GM23248 (cell line): ENCODE data around the gene WFDC1.

Source experiments
- EZH2 ChIP-seq: fragments of 200-600 bp; sonication (generic); IDR thresholded peaks from 2 replicates; pipeline ENCODE4 v1.6.1; 2018; ENCODE audit warnings: antibody characterized with exemption, mild to moderate bottlenecking; ENCODE audit not compliant: insufficient read depth, poor library complexity, severe bottlenecking
- EZH2phosphoT487 ChIP-seq: fragments of 200-600 bp; sonication (generic); IDR thresholded peaks from 2 replicates; pipeline ENCODE4 v1.6.1; 2018; ENCODE audit warnings: antibody characterized with exemption, moderate library complexity, mild to moderate bottlenecking, low read depth; ENCODE audit not compliant: insufficient read depth

- TF ChIP-seq EZH2phosphoT487 (no peak), EZH2 (no peak)
These were observed 5.8 kb upstream of the WFDC1 start for GRCh38 chr16:84288902-84289301.
